DMS79 treated with DMSO at 0.1 percent for 48 hours (cell line): Measurements from ENCODE around the gene MT4.
A peak's percentile ranks its signal among the peaks of the same experiment; 100 is the strongest.

Source experiments
- DNase-seq: peaks from one replicate; lab custom pipeline; 2025; lab: John Stamatoyannopoulos, UW

MT4 gene

GRCh38 chr16:56605475-56605874 lies 40.6 kb downstream of the MT4 start:
- no peak for DNase-seq

- DNase-seq, result no peak
Measured at GRCh38 chr16:56606071-56606475, 41.2 kb downstream of the MT4 start.

GRCh38 chr16:56606476-56607108 lies 41.7 kb downstream of the MT4 start:
- no peak for DNase-seq

- no peak for DNase-seq
Measured at GRCh38 chr16:56607109-56607618, 42.3 kb downstream of the MT4 start.

GRCh38 chr16:56607675-56608042 lies 42.8 kb downstream of the MT4 start:
- no peak for DNase-seq

DNA sequence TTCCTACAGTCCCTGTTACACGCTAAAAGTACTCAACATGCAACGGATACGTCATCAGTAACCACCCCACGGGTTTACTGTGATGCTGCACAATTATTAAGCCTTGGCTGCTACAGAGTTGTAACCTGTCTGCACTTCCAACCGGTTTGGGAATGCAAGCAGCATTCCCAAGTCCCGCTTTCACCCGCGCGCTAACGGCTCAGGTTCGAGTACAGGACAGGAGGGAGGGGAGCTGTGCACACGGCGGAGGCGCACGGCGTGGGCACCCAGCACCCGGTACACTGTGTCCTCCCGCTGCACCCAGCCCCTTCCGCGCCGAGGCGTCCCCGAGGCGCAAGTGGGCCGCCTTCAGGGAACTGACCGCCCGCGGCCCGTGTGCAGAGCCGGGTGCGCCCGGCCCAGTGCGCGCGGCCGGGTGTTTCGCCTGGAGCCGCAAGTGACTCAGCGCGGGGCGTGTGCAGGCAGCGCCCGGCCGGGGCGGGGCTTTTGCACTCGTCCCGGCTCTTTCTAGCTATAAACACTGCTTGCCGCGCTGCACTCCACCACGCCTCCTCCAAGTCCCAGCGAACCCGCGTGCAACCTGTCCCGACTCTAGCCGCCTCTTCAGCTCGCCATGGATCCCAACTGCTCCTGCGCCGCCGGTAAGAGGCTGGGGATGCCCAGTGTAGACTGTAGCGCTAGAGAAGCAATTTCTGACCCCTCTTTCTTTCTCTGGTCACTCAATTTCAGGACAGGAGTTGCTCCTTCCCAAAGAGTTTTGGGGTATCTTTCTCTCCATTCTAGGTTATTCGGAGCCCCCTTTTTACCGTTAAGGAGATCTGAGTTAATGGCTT lies 43.4 kb downstream of the MT4 start, which contains the start of gene MT2A:
TSS of gene MT2A (plus strand) at position 542 of the 833 bp plus-strand sequence. CDS start at position 614, 72 bp downstream.
- peak; percentile 82 for DNase-seq

- no peak for DNase-seq
Measured at GRCh38 chr16:56608876-56609462, 44.1 kb downstream of the MT4 start.

DNA sequence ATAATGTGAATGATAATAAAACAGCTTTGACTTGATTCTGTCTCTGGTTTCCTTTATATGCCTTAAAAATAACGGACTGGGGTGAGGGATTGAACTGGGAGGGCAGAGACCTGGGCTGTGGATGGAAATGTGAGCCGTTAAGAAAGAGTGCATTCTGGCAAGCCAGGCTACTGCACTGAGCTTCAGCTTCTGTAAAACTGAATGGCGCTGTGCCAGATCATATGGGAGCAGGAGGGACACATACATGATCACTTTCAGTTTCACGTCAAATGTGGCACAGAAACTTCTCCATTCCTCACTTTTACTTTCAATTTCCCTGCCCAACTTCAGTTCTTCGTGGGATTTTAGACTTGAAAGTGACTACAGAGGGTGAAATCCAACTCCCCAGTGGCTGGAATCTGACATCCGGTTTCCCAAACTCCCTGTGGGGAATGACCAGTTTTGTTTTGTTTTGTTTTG lies 44.6 kb downstream of the MT4 start:
- DNase-seq, result peak; percentile 31

- DNase-seq, result no peak
Measured at GRCh38 chr16:56610017-56610608, 45.2 kb downstream of the MT4 start.

GRCh38 chr16:56610609-56611111 lies 45.8 kb downstream of the MT4 start:
- no peak for DNase-seq

DNA sequence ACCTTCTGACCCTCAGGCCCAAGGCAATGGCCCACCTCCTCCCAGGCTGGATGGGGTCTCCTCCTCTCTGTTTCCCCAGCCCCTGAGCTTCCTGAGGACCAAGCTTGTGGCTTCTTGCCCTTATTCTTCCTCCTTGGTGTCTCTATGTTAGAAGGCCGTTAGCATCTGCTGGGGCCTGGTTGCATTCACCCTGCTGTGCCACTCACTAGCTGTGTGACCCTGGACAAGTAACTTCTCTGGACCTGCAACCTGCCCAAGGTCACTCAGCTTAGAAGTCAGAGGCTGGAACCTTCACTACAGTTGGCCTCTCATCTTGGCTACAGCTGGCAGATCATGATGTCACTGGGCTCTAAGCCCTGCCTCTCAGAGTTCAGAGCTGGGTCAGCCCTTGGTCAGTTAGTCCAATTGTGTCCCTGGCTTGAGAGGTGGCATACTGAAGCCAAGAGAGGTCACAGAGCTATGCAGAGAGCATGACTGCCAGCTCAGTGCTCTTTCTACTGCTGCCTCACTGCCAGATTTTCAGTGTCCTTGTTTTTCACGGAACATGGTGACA lies 46.5 kb downstream of the MT4 start:
- no peak for DNase-seq

GRCh38 chr16:56613706-56614105 lies 48.8 kb downstream of the MT4 start:
- DNase-seq, result no peak

DNA sequence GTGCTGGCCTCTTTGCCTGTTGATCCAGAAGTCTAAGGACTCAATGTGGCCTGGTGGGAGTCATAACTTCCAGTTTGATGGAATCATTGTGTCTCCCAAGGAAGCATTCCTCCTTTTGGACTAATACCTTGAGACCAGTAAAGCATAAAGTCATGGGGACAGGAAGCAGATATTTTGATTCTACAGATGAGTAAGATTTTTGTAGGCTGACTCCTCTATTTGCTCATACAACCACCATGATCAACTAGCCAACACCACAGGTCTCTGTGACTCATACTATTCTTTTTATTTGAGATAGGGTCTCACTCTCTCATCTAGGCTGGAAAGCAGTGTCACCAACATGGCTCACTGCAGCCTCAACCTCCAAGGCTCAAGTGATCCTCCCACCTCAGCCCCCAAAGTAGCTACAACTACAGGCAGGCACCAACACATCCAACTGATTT lies 49.7 kb downstream of the MT4 start:
- no peak for DNase-seq

DNA sequence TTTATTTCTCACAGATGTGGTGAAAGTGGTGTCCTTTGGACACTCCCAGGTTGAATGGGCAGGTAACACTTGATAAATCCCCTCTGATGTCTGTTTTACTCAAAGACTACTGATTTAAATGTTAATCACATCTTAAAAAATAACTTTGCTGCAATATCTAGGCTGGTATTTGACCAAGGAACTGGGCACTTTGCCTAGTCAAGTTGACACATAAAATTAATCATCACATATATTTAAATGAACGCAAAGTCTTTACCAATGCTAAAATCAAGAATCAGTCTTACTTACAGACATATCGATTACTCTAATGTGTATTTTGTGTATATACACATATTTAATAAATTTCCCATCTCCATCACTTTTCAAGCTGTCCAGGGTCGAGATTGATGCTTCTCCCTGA lies 50.5 kb downstream of the MT4 start:
- no peak for DNase-seq

- no peak for DNase-seq
Measured at GRCh38 chr16:56616608-56617211, 51.8 kb downstream of the MT4 start.

GRCh38 chr16:56617212-56618085 lies 52.6 kb downstream of the MT4 start:
- DNase-seq, result no peak

GRCh38 chr16:56618138-56618537 lies 53.3 kb downstream of the MT4 start:
- no peak for DNase-seq
